ENCODE results near the gene ZNF830. TPM values are rescaled to one million over a fixed set of nuclear protein-coding genes. Genes with fewer than 3 reads are reported as not detected.

The ZNF830 gene
- total and polyA plus RNA-seq, 2 of the 4 experiments (the other 2 are of a cell fraction) = 5.5 to 6.6 TPM

DNA sequence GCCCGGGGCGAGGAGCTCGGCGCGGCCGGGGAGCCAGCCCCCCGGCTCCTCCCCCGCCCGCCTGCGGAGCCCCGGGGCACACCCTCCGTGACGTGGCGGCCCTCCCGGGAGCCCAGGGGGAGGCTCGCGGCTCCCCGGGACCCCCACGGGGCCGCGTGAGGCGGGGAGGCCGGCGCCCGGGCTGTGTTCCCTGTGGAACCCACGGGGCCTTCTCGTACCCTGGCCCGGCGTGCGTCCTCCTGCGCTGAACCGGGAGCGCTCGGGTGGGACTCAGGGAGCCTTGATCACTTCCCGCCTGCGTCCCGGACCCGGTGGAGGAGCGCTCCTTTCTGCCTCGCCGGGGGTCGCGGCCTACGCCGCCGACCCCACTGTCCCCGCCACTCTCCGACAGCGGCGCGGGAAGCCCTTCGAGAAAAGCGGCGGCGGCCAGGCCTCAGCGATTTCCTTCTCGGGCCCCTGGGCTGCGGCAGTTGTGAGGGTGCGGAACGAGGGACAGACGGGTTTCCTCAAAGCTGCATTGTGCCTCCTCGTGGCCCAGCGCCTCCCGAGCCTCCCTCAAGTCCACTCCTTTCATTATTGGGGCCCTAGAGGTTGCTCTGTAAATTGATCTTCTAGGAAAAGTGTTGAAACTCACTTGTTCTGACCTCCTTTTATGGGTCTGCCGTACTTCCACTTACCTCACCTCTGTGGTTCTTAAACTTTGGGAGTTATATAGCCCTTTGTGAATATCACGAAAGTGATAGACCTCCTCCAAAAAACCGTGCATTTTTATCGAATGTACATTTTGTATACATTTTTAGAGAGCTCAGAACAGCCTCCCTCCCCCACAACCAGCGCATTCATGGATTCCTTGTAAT, 19.6 kb downstream of the ZNF830 start:
- Histone ChIP-seq H4K20me1 (ENCODE audit: insufficient read depth, low read length) (no peaks in the 10 kb centered on the region), H2BK120ac (ENCODE audit: low read depth, low read length) (peak overlapping the region; percentile 95), H3K56ac (ENCODE audit: extremely low read depth, insufficient read depth, low read length) (peak overlapping the region; percentile 76), H2BK5ac (ENCODE audit: low read depth, low read length, poor library complexity, severe bottlenecking) (peak overlapping the region; percentile 99), H3K79me1 (ENCODE audit: low read depth in 1 of 2, low read length in 2 of 2) (peaks cover 16 to 27% of the 10 kb centered on the region in 2 experiments), H3K27me3 (ENCODE audit: control insufficient read depth, insufficient read depth, low read length) (no peaks in the 10 kb centered on the region), H3K4ac (ENCODE audit: low read depth, low read length) (peak overlapping the region; percentile 98), H3K9ac (ENCODE audit: low read depth, low read length) (peak overlapping the region; percentile 89), H3K18ac (ENCODE audit: low read depth, low read length) (peak overlapping the region; percentile 53), H3K14ac (replicated peaks; ENCODE audit: low read depth, low read length) (peak overlapping the region; percentile 95), H4K5ac (ENCODE audit: low read depth, low read length) (peak overlapping the region; percentile 71), H3K9me3 (ENCODE audit: control insufficient read depth, insufficient read depth, low read length) (no peaks in the 10 kb centered on the region), H3K23ac (ENCODE audit: low read depth, low read length) (peak overlapping the region; percentile 82), H2BK20ac (ENCODE audit: low read depth, low read length) (no peak overlapping the region), H3K36me3 (ENCODE audit: control insufficient read depth, insufficient read depth, low read length) (peaks cover 5% of the 10 kb centered on the region; the same call in 1 of the 2 replicates), H2AK5ac (ENCODE audit: low read depth, low read length) (peak overlapping the region; percentile 24; the same call in 1 of the 2 replicates), H3K4me3 (ENCODE audit: insufficient read depth, low read depth, low read length) (peak overlapping the region; percentile 91), H2AK9ac (replicated peaks; ENCODE audit: low read depth, low read length, poor library complexity) (peak overlapping the region; percentile 99), H4K8ac (ENCODE audit: low read depth in 2 of 2, low read length in 2 of 2) (peak overlapping the region; percentile 24 to 84), H2BK15ac (ENCODE audit: low read depth, low read length) (0 out of 3 replicates have a peak overlapping the region, but pooled peaks have one; percentile 62), H4K91ac (ENCODE audit: insufficient read depth, low read depth, low read length) (peak overlapping the region; percentile 95), H3K9me1 (ENCODE audit: insufficient read depth, low read length) (0 out of 2 replicates have a peak, but pooled peaks cover 3% of the 10 kb centered on the region), H3K4me2 (ENCODE audit: low read depth, low read length) (peak overlapping the region; percentile 84), H3K27ac (ENCODE audit: insufficient read depth, low read length) (peak overlapping the region; percentile 96), H3K4me1 (ENCODE audit: control insufficient read depth, insufficient read depth, low read length) (peaks cover 7% of the 10 kb centered on the region), H2AFZ (replicated peaks; ENCODE audit: low read length, poor library complexity) (peak overlapping the region; percentile 99)
- TSS peak; percentile 64 for BruUV-seq (replicated peaks)
- ChIA-PET POLR2A (ENCODE audit: unreplicated experiment) (interaction anchor here (1.2 kb wide), 1 partner anchor 13 kb away, joined by 4 read pairs; no protein-coding TSS in a partner anchor), CTCF (interaction anchor here (0.8 to 1.2 kb wide), 2 partner anchors 10 to 608 kb away, joined by 4 read pairs; no protein-coding TSS in a partner anchor)
- in situ Hi-C loops (cut with MboI; ENCODE audit: low sequenced_read_pairs) (loop anchor here (25.0 kb wide), 1 partner anchor 606 kb away; the partner anchor contains the start of genes AP2B1 and PEX12), intact Hi-C loops (cut with micrococcal nuclease) (loop anchor here (1.0 to 5.0 kb wide), 4 partner anchors 16 to 136 kb away; partner anchors contain the start of genes CCT6B, RAD51D and ZNF830), dilution Hi-C loops (cut with HindIII; ENCODE audit: low sequenced_read_pairs, unreplicated experiment) (no loop called here)
- ATAC-seq (ENCODE audit: low read depth) (peak; percentile 94), DNase-seq (peak; percentile 80)
- 0% methylated on average over 16 of the region's 69 CpGs; no CpG with 5 or more reads in 1 of the 2 experiments for WGBS, 2 experiments (ENCODE audit: extremely low coverage in 2 of 2, insufficient read length in 1 of 2)
- TF ChIP-seq BHLHE40 (IDR thresholded peaks at IDR 0.05; ENCODE audit: low read depth, low read length) (no peak), SMC3 (IDR thresholded peaks at IDR 0.05; ENCODE audit: low read depth, low read length) (peak; percentile 27; the same call in 1 of the 2 replicates), RAD21 (IDR thresholded peaks at IDR 0.05; ENCODE audit: low read length) (peak; percentile 36), ELK1 (IDR thresholded peaks at IDR 0.05; ENCODE audit: borderline replicate concordance, low read depth, low read length) (no peak), MAZ (IDR thresholded peaks at IDR 0.05; ENCODE audit: borderline replicate concordance, low read depth, low read length) (peak; percentile 51; the same call in 1 of the 2 replicates), CEBPB (IDR thresholded peaks at IDR 0.05; ENCODE audit: low read depth, low read length) (peak; percentile 35; the same call in 1 of the 2 replicates), CHD1 (IDR thresholded peaks at IDR 0.05; ENCODE audit: low read depth, low read length) (no peak), NFE2L2 (IDR thresholded peaks at IDR 0.05; ENCODE audit: low read depth, low read length) (no peak), USF2 (IDR thresholded peaks at IDR 0.05; ENCODE audit: low read depth, low read length) (no peak), MXI1 (IDR thresholded peaks at IDR 0.05; ENCODE audit: borderline replicate concordance, low read depth, low read length) (peak; percentile 64; the same call in 1 of the 2 replicates), RFX5 (IDR thresholded peaks at IDR 0.05; ENCODE audit: low read depth, low read length) (no peak), POLR2A (IDR thresholded peaks at IDR 0.05; ENCODE audit: low read depth, low read length) (peak; percentile 77), RCOR1 (IDR thresholded peaks at IDR 0.05; ENCODE audit: insufficient replicate concordance, low read length) (no peak)

Data from IMR-90 (cell line).